ENCODE data around the gene C14orf132.

DNA sequence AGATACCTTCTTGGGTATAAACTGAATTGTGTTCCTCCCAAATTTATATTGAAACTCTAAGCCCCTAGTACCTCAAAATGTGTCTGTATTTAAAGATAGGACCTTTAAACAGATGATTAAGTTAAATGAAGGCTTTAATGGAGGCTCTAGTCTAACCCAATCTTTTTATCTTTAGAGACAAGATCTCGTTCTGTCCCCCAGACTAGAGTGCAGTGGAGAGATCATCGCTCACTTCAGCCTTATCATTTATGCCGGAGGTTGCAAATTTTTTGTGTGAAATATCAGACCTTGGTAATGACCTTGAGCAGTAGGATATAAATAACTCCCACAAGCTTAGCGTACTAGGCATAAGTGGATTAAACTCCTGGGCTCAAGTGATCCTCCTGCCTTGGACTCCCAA, 81.8 kb downstream of the C14orf132 start:
- TF ChIP-seq RFX5 (IDR thresholded peaks at IDR 0.05; ENCODE audit: low read depth, low read length) (no peak), NKRF (conservative IDR thresholded peaks at IDR 0.05) (no peak), ZBED1 (IDR thresholded peaks at IDR 0.05; ENCODE audit: borderline replicate concordance) (no peak), STAT1 (conservative IDR thresholded peaks at IDR 0.05) (no peak), FOXK2 (IDR thresholded peaks at IDR 0.05) (no peak), FOXM1 (IDR thresholded peaks at IDR 0.05; ENCODE audit: low read depth, low read length) (no peak), RUNX3 (IDR thresholded peaks at IDR 0.05; ENCODE audit: low read length) (no peak), SRF (IDR thresholded peaks at IDR 0.05; ENCODE audit: low read depth in 2 of 2, low read length in 2 of 2) (no peak), EP300 (IDR thresholded peaks at IDR 0.05; ENCODE audit: borderline replicate concordance in 1 of 2, control insufficient read depth in 1 of 2, low read depth in 2 of 2, low read length in 2 of 2) (no peak), BCL11A (IDR thresholded peaks at IDR 0.05; ENCODE audit: low read depth, low read length) (no peak), BACH1 (IDR thresholded peaks at IDR 0.05; ENCODE audit: borderline replicate concordance) (no peak)
- TF ChIP-seq, protein P1, sequence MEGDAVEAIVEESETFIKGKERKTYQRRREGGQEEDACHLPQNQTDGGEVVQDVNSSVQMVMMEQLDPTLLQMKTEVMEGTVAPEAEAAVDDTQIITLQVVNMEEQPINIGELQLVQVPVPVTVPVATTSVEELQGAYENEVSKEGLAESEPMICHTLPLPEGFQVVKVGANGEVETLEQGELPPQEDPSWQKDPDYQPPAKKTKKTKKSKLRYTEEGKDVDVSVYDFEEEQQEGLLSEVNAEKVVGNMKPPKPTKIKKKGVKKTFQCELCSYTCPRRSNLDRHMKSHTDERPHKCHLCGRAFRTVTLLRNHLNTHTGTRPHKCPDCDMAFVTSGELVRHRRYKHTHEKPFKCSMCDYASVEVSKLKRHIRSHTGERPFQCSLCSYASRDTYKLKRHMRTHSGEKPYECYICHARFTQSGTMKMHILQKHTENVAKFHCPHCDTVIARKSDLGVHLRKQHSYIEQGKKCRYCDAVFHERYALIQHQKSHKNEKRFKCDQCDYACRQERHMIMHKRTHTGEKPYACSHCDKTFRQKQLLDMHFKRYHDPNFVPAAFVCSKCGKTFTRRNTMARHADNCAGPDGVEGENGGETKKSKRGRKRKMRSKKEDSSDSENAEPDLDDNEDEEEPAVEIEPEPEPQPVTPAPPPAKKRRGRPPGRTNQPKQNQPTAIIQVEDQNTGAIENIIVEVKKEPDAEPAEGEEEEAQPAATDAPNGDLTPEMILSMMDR (IDR thresholded peaks at IDR 0.05 in 2 of 3, conservative IDR thresholded peaks at IDR 0.05 in 1 of 3; ENCODE audit: control insufficient read depth in 2 of 3, extremely low read depth in 1 of 3, insufficient read depth in 1 of 3, low read depth in 3 of 3, low read length in 3 of 3): no peak
- TF ChIP-seq, protein P2, sequence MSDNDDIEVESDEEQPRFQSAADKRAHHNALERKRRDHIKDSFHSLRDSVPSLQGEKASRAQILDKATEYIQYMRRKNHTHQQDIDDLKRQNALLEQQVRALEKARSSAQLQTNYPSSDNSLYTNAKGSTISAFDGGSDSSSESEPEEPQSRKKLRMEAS (IDR thresholded peaks at IDR 0.05; ENCODE audit: low read depth, low read length): no peak
- TF ChIP-seq, protein P3, sequence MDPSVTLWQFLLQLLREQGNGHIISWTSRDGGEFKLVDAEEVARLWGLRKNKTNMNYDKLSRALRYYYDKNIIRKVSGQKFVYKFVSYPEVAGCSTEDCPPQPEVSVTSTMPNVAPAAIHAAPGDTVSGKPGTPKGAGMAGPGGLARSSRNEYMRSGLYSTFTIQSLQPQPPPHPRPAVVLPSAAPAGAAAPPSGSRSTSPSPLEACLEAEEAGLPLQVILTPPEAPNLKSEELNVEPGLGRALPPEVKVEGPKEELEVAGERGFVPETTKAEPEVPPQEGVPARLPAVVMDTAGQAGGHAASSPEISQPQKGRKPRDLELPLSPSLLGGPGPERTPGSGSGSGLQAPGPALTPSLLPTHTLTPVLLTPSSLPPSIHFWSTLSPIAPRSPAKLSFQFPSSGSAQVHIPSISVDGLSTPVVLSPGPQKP (IDR thresholded peaks at IDR 0.05; ENCODE audit: low read depth, low read length): no peak
